Activated gamma-delta T cell (primary cell): ENCODE data around the gene SYNE1.
"Not testable (repeated sequence)": the region's sequence is repeated elsewhere in the genome, so short reads cannot be mapped to it uniquely, and the experiment has no call there.

Source experiments
- DNase-seq: peaks from one replicate; lab custom pipeline; 2025; lab: John Stamatoyannopoulos, UW

Gene SYNE1

GRCh38 chr6:152482289-152482688 is 154.9 kb downstream of the SYNE1 start:
- DNase-seq = no peak

GRCh38 chr6:152478377-152479010 is 158.7 kb downstream of the SYNE1 start:
- no peak for DNase-seq

- no peak for DNase-seq
Measured at GRCh38 chr6:152474354-152474753, 162.8 kb downstream of the SYNE1 start.

- DNase-seq = no peak
Measured at GRCh38 chr6:152472325-152472724, 164.8 kb downstream of the SYNE1 start.

GRCh38 chr6:152471456-152472265 is 165.5 kb downstream of the SYNE1 start:
- DNase-seq = no peak

GRCh38 chr6:152463164-152463563 is 174.0 kb downstream of the SYNE1 start:
- no peak for DNase-seq

- DNase-seq = no peak
Measured at GRCh38 chr6:152462716-152463115, 174.4 kb downstream of the SYNE1 start.

- no peak for DNase-seq
Measured at GRCh38 chr6:152461556-152461955, 175.6 kb downstream of the SYNE1 start.

- DNase-seq = no peak
Measured at GRCh38 chr6:152458648-152459644, 178.2 kb downstream of the SYNE1 start.

- no peak for DNase-seq
Measured at GRCh38 chr6:152457949-152458624, 179.1 kb downstream of the SYNE1 start.

- DNase-seq = no peak
Measured at GRCh38 chr6:152454003-152454402, 183.2 kb downstream of the SYNE1 start.

GRCh38 chr6:152453421-152453820 is 183.7 kb downstream of the SYNE1 start:
- no peak for DNase-seq

GRCh38 chr6:152452639-152453038 is 184.5 kb downstream of the SYNE1 start:
- DNase-seq = no peak

GRCh38 chr6:152450519-152450918 is 186.6 kb downstream of the SYNE1 start:
- DNase-seq = no peak

GRCh38 chr6:152441902-152442301 is 195.3 kb downstream of the SYNE1 start:
- DNase-seq = no peak

- DNase-seq = no peak
Measured at GRCh38 chr6:152435816-152436215, 201.3 kb downstream of the SYNE1 start.

GRCh38 chr6:152432758-152433157 is 204.4 kb downstream of the SYNE1 start:
- DNase-seq = no peak

GRCh38 chr6:152428126-152428525 is 209.0 kb downstream of the SYNE1 start:
- DNase-seq = no peak

- DNase-seq = no peak
Measured at GRCh38 chr6:152426276-152426675, 210.9 kb downstream of the SYNE1 start.

- no peak for DNase-seq
Measured at GRCh38 chr6:152423216-152424103, 213.7 kb downstream of the SYNE1 start.

- DNase-seq = not testable (repeated sequence)
Measured at GRCh38 chr6:152421496-152421895, 215.7 kb downstream of the SYNE1 start.
